HG02798 (cell line): Measurements from ENCODE around the gene ATP5F1B.

Experiments
- ATAC-seq: cut with Tn5 transposase; IDR thresholded peaks from one replicate; pipeline ENCODE4 v1.9.1; 2021; ENCODE audit warnings: mild to moderate bottlenecking; ENCODE audit not compliant: unreplicated experiment, poor library complexity

The ATP5F1B gene

DNA sequence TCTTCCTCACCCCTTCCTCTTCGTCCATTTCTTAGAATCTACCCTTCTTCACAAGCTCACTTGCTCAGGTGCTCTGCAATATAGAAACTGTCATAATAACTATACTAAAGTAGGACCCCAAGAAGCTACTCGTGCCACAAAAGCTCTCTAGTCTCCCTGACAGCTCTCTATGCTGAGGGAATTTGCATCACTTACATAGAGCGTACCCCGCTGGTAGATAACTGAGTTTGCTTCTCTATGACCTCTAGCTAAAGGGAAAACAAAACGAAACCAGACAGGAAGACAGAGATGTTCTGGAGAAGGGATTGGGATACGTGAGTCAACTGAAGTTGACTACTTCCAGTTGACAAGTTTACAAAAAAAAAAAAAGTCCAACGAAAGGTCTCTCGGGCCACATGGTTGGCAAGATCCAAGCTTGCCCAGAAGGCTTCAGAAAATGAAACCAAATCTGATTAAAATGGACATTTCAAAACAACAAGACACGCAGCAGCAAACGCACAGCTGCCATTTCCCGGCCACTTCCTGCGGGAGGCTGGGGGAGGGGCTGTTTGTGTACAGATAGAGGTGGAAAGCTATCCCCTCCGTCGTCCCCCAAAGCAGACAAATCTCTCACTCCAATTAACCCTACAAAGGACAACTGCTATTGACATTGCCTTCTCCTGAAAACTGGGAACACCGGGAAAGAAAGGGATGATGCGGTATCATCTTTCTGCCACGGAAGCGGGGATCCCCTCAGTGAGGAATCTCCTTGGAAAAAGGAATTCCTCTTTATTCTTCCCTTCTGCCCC is 16.9 kb downstream of the ATP5F1B start:
- ATAC-seq, result no peak

DNA sequence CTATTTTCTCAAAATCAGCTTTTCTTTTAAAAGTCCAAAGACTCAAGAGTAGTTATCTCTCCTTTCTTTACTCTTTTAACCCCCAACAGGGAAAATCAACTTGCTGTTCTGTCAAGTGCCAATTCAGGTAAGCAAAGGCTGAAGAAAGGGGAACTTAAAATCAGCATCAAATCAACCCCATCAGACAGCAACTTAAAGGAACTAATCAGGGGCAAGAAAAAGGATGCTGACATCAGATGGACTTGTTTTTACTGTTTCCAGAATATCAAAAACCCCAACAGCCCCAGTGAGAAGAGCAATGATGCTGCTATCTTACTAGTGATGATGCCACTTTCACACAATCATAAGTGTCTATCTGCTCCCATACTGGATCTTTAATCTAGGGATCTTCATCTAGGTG is 19.1 kb downstream of the ATP5F1B start:
- ATAC-seq, result no peak

DNA sequence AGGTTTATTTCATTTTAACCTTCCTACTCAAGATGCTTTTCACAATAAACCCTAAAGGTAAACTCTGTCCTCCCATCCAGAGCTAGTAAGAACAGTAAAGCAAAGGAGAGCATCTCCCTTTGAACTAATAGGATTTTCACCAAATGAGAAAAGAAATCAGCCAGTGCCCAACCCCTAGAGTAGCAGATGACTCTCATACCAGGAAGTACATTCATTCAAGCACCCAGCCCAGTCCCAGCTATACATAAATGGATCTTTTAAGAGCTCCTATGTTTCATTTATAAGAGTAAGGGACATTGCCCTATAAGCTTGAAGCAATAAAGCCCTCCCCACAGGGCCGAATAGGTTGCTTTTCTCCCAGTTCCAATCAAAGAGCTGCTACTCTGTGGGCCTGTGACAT is 23.2 kb downstream of the ATP5F1B start:
- ATAC-seq, result no peak

DNA sequence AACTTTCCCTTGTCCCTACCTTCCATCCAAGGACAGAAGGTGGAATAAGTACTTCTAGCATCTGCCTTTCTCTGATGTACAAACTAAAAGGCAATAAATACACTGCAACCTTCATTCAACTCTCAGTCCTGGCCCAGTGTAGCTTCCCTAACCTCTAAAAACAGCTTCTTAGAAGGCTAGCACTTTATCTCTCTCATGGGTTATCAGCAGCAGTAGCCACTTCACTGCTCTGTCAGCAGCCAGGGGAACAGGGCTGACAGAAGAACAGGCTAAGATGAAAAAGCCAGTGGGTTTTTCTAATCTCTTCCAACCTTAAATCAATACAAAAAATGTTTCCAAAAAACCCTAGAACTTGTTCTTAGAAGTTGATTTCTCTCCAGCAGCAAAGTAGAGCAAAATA is 28.9 kb downstream of the ATP5F1B start:
- no peak for ATAC-seq

DNA sequence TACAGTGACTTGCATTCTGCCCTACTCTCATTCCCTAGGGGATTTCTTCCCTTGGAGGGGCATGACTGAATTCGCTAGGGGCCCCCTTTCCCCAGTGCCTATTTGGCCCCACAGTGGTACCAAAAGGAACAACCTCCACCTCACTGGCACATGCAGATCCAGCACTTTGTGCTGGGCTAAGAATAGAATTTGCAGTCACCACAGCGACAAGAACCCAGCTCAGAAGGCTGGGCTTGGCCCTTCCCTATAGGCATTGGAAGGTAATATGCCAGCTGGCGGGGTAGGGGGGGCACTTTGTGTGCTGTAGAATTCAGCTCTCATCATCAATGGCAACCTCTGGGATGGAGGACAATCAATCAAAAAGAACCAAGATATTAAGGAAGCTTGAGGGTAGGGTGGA is 29.5 kb downstream of the ATP5F1B start:
- ATAC-seq, result no peak

DNA sequence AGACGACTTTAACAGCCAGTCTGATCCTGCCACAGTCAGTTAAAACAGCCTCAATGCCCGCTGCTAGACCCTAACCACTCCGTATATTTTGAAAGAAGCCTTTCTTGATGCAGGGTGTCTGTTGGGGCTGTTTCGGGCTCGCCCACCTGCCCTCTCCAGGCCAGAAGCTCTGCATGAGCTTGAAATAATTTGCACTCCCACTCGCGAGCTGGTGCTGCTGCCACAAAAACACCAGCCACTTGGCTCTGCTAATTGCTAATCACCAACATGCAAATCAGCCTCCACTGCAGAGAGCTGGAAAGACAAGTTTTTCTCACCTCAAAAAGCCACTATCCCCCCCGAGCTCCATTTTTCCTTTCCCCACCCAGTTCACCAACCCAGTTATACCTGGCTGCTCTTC is 31.2 kb downstream of the ATP5F1B start:
- ATAC-seq, result no peak

DNA sequence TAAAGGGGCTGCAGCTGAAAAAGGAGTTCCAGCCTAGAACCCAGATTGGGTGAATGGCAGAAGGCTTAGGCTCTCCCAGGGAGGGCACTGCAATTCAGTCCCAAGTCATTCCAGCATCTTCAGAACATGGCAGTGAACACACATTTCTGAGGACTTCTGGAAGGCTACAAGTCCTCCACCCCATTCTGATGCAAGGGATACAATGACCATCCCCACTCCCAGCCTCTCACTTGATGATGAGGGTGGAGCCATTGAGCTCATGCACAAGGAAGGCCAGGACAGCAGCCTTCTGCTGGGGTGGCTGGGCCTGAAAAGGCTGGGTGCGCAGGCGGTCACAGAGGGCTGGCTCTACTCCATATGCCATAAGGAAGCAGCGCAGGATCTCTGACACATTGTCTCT is 41.4 kb downstream of the ATP5F1B start:
- ATAC-seq, result no peak

DNA sequence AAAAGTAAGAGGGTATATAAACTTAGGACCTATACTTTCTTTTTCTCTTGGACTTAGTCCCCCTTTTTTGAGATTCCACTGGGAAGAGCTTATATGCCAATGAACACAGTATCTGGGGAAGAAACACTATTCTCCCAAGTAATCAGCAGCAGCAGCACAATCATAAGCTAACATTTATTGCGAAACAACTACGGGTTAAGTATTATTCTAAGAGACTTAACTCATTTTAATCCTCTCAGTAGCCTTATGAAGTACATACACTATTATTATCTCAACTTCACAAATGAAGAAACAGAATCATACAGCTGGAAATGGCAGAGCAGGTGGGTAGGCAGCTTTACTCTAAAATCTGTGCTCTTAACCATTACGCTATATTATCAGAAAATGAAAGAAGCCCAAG is 43.5 kb downstream of the ATP5F1B start:
- no peak for ATAC-seq

DNA sequence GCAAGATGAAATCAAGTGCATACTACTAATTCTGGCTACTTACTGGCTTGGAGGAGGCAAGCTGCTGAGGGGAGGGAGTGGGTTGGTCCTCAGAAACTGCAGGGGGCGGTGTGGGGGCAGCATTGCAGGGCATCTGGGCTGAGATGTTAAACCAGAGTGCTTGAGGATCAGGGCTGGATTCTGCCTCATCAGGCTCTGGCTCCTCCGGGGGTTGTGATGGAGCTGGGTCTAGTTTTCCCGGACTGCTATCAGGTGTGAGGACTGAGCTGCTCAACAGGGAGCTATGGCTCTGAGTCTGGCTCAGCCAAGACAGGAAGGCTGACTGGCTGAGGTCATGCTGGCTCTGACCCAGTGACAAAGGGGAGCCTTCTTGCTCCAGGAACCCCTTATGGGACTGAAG is 44.3 kb downstream of the ATP5F1B start:
- ATAC-seq, result no peak

DNA sequence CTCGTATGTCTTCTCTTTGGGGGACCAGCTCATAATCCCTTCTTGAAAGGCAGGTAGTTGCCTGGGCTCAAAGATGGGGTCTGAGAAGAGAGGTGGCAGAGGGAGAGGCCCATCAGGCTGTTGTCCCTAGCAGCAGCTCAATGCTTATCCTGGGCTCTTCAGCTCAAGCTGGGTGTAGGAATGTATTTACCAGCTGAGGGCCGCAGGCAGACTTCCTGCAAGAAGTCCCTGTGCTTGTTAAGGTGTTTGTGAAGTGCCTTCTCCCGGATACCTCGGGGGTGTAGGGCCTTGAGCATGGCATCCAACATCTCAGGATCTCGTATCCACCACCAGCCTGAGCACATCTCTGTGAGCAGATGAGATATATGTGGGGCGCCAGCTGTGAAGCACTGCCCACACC is 45.0 kb downstream of the ATP5F1B start:
- ATAC-seq, result no peak

DNA sequence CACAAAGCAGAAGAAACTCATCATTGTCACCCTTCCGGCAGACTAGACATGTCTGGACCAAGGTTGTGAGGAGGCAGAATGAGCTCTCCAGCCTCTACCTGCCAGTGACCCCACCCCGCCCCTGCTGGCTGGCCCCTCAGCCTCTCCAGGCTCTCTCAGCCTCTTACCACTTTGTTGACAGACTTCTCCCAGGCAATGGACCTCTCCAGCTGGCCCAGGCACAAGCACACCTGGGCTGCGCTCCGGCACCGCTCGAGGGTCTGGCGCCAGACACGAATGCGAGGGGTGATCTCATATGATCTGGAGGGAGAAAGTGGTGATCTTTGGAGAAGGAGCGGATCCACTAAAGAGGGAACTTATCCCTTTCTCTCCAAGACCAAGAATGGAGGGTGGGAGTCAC is 46.0 kb downstream of the ATP5F1B start:
- no peak for ATAC-seq

DNA sequence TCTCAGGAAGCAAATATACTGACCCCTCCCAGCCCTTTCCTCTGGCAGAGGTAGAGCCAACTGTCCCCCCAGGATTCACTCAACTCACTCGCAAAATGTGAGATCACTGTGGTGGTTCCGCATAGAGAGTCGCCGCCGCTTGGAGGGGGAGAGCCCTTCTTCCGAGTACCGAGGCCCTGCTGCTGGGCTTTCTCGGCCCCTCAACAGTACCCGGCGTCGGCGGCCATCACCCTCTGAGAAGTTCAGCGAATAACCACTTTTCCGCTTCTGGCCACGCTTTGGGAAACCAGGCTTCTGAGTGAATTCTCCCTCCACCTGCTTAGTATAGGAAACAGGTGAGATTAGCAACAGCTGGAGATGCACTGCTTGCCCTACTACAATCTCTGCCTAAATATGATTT is 46.7 kb downstream of the ATP5F1B start:
- no peak for ATAC-seq

DNA sequence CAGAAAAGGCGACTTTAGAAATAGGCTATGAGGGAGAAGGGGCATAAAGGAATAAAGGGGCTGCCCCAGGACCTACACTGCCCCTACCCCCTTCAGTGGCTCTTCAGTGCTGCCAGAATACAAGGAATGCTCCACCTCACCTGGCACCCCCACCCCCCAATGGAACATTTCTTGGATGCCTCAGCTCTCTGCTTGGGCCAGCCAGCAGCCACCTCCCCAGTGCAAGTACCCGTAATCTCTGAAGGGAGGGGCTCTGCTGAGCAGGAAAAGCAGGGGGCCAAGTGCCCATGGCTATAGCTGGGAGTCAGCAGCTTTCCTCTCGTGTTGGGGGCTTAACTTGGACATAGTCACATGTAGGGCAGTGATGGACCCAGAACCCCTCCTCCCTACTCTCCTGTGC is 49.0 kb downstream of the ATP5F1B start:
- ATAC-seq, result no peak

DNA sequence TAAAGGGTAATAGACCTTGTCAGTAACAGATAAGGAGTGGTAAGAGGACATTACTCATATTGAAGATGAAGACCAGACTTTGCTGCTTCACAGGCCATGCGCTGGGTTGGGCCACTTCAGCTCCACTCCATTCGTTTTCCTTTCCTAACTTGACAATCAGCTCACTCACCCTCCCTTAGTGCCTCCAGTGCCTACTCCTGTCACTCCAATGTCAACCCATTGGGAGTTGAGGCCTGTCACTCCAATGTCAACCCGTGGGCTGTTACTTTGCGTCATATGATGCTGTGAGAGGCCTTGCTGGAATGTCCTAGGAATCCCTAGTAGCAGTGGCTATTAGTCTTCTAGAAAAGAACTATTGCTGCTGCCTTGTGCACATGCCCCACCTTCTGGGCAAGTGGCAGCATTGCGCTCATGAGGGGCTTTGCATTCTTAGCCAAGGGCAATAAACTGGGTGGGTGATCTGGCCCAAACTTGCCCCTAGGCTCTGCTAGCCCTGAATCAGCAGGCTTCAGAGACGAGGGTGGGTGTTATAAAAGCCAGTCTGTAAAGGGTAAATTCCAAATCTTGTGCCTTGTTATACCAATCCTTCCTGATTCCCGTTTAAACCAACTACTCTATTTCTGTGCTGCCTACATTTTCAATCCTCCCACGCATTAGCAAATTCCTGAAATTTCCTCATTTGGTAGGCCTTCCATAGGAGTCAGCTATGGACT is 51.7 kb downstream of the ATP5F1B start:
- ATAC-seq, result peak; percentile 54

DNA sequence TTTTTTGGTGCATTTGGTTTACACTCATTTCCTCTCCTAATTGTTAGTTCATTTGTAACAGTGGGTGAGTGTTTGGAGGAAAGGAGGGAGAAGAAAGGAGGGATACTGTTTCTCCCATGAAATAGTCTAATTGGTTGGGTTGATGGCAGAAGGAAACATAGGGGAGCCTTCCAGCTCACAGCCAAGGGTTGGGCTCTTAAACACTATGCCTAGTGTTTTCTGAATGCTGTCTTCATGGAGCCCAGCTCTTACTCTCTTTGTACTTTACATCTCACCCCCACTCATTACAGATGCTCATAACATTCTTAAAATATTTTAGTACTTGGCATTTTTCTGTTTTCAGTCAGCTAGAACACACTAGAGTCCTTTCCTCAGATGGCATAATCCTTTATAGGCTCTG is 53.8 kb downstream of the ATP5F1B start:
- ATAC-seq, result no peak

DNA sequence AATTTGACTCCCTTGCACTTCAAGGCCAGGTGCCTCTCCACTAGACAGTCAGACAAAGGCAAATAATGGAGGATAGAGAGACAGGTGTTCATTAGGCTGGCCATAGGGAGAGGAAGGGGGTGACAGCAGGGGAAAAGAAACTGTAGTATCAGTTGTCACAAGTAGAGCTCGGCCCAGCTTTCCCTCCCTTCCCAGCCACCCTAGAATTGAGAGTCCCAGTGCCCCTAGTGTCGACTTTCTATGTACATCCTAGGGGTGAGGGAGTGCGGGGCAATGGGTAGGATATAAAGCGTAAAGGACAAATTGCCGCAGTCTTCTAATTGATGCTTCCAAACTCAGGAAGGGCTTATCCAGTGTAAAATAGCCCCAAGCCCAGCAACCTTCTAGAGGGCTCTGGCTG is 54.7 kb downstream of the ATP5F1B start:
- no peak for ATAC-seq

DNA sequence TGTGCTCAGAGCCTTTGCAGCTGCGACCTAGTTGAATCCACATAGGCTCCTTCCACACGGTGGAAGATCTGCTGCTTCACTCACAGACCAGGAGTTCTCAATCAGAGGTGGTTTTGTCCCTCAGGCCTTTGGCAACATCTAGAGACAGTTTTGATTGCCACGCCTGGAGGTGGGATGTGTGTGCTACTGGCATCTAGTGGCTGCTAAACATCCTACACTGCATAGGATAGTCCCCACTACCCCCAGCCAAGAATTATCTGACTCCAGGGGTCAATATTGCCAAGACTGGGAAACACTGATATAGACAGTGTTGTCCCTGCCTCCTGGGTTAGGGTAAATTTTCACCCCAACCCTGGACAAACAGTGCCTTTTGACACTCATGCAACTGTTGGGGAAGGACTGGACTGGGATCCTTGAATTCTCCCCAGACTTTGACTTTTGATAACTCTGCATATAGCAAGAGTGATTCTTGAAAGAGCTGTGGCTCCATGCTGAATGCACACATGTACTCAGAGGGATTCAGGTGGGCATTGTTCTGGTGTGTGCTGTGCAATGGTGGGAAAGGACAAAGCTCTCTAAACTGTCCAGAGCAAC is 55.5 kb downstream of the ATP5F1B start:
- peak; percentile 46 for ATAC-seq

DNA sequence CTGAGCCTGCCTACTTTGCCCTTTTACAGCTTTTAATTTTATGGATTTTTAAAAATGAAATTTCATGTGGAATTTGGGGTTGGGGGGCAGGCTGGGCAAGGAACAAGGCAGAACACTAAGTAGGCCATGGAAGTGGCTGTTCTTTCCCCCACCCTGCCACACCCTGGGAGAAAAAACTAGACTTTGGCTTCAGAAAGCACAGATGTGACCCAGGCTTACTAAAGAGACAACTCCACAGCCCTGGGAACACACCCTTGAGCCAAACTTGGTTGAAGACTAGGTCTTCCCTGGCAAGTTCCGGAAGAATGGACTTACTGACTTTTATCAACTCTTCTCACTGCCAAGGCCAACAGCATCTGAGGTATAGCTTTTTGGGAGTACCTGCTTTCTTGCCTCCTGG is 56.0 kb downstream of the ATP5F1B start:
- no peak for ATAC-seq
